Germinal center (tissue), 1 donor: ENCODE results near the gene UGCG.
"Not testable (repeated sequence)": the region's sequence is repeated elsewhere in the genome, so short reads cannot be mapped to it uniquely, and the experiment has no call there.

Experiments used
- DNase-seq: peaks from one replicate; pipeline ENCODE4 v3.0.0; 2012; ENCODE audit warnings: mixed read lengths, low spot score

Gene UGCG

GRCh38 chr9:111895996-111896941 lies at the start of gene UGCG:
TSS of gene UGCG (plus strand) at chr9:111896814. CDS start at chr9:111897216, 402 bp downstream.
- peak; percentile 95 for DNase-seq

- no peak for DNase-seq
Measured at GRCh38 chr9:111851553-111851952, 45.1 kb upstream of the UGCG start.

- DNase-seq: no peak
Measured at GRCh38 chr9:111852291-111852690, 44.3 kb upstream of the UGCG start.

GRCh38 chr9:111853450-111853827 lies 43.2 kb upstream of the UGCG start:
- no peak for DNase-seq

- DNase-seq: no peak
Measured at GRCh38 chr9:111854799-111855198, 41.8 kb upstream of the UGCG start.

- DNase-seq: no peak
Measured at GRCh38 chr9:111857555-111858211, 38.9 kb upstream of the UGCG start.

- DNase-seq: no peak
Measured at GRCh38 chr9:111860443-111860842, 36.2 kb upstream of the UGCG start.

GRCh38 chr9:111863636-111864035 lies 33.0 kb upstream of the UGCG start:
- DNase-seq: no peak

- DNase-seq: no peak
Measured at GRCh38 chr9:111866976-111867375, 29.6 kb upstream of the UGCG start.

- no peak for DNase-seq
Measured at GRCh38 chr9:111868475-111868874, 28.1 kb upstream of the UGCG start.

GRCh38 chr9:111870774-111871498 lies 25.7 kb upstream of the UGCG start:
- DNase-seq: no peak

- DNase-seq: no peak
Measured at GRCh38 chr9:111871499-111871855, 25.1 kb upstream of the UGCG start.

- no peak for DNase-seq
Measured at GRCh38 chr9:111872886-111873285, 23.7 kb upstream of the UGCG start.

- DNase-seq: no peak
Measured at GRCh38 chr9:111873901-111874300, 22.7 kb upstream of the UGCG start.

GRCh38 chr9:111874500-111874899 lies 22.1 kb upstream of the UGCG start:
- no peak for DNase-seq

GRCh38 chr9:111875291-111875690 lies 21.3 kb upstream of the UGCG start:
- not testable (repeated sequence) for DNase-seq

- DNase-seq: not testable (repeated sequence)
Measured at GRCh38 chr9:111875691-111876090, 20.9 kb upstream of the UGCG start.

GRCh38 chr9:111876179-111876578 lies 20.4 kb upstream of the UGCG start:
- DNase-seq: no peak

- DNase-seq: no peak
Measured at GRCh38 chr9:111877420-111877819, 19.2 kb upstream of the UGCG start.

GRCh38 chr9:111878946-111879345 lies 17.7 kb upstream of the UGCG start:
- no peak for DNase-seq

GRCh38 chr9:111886983-111887718 lies 9.5 kb upstream of the UGCG start:
- DNase-seq: no peak

- DNase-seq: no peak
Measured at GRCh38 chr9:111890334-111890733, 6.3 kb upstream of the UGCG start.
